NCI-H2107 treated with DMSO at 0.1 percent for 48 hours (cell line): ENCODE data around the gene ADGRB3.
"Not testable (repeated sequence)": the region's sequence is repeated elsewhere in the genome, so short reads cannot be mapped to it uniquely, and the experiment has no call there.

Source experiments
- DNase-seq: peaks from one replicate; lab custom pipeline; 2025; ENCODE audit not compliant: unreplicated experiment; lab: John Stamatoyannopoulos, UW

Gene ADGRB3

GRCh38 chr6:68737061-68737460 lies 102.0 kb downstream of the ADGRB3 start:
- no peak for DNase-seq

GRCh38 chr6:68738039-68738438 lies 103.0 kb downstream of the ADGRB3 start:
- DNase-seq = no peak

- no peak for DNase-seq
These were observed 105.9 kb downstream of the ADGRB3 start for GRCh38 chr6:68740828-68741500.

GRCh38 chr6:68741501-68742386 lies 106.7 kb downstream of the ADGRB3 start:
- DNase-seq = no peak

GRCh38 chr6:68743099-68743498 lies 108.0 kb downstream of the ADGRB3 start:
- DNase-seq = no peak

GRCh38 chr6:68744376-68744775 lies 109.3 kb downstream of the ADGRB3 start:
- not testable (repeated sequence) for DNase-seq

GRCh38 chr6:68746376-68746775 lies 111.3 kb downstream of the ADGRB3 start:
- DNase-seq = no peak

GRCh38 chr6:68747110-68747790 lies 112.2 kb downstream of the ADGRB3 start:
- no peak for DNase-seq

- DNase-seq = not testable (repeated sequence)
These were observed 112.8 kb downstream of the ADGRB3 start for GRCh38 chr6:68747832-68748231.

GRCh38 chr6:68754681-68755213 lies 119.7 kb downstream of the ADGRB3 start:
- DNase-seq = no peak

- peak; percentile 47 for DNase-seq
These were observed 121.6 kb downstream of the ADGRB3 start for GRCh38 chr6:68756454-68757375.

GRCh38 chr6:68757821-68758220 lies 122.7 kb downstream of the ADGRB3 start:
- DNase-seq = no peak

GRCh38 chr6:68758559-68758958 lies 123.5 kb downstream of the ADGRB3 start:
- peak; percentile 66 for DNase-seq

- peak; percentile 56 for DNase-seq
These were observed 125.4 kb downstream of the ADGRB3 start for GRCh38 chr6:68760485-68760884.

GRCh38 chr6:68760941-68761676 lies 126.0 kb downstream of the ADGRB3 start:
- DNase-seq = peak; percentile 89

- no peak for DNase-seq
These were observed 126.9 kb downstream of the ADGRB3 start for GRCh38 chr6:68761985-68762384.

GRCh38 chr6:68771426-68771825 lies 136.3 kb downstream of the ADGRB3 start:
- no peak for DNase-seq

GRCh38 chr6:68774843-68775242 lies 139.8 kb downstream of the ADGRB3 start:
- DNase-seq = no peak

- no peak for DNase-seq
These were observed 141.3 kb downstream of the ADGRB3 start for GRCh38 chr6:68776354-68776753.

- peak; percentile 92 for DNase-seq
These were observed 142.9 kb downstream of the ADGRB3 start for GRCh38 chr6:68777956-68778355.
